GM19351 (cell line): ENCODE data around the gene MAZ.

Source experiments
- ATAC-seq: cut with Tn5 transposase; IDR thresholded peaks from one replicate; pipeline ENCODE4 v1.9.1; 2021; ENCODE audit warnings: mild to moderate bottlenecking, moderate library complexity; ENCODE audit not compliant: unreplicated experiment

Gene MAZ

DNA sequence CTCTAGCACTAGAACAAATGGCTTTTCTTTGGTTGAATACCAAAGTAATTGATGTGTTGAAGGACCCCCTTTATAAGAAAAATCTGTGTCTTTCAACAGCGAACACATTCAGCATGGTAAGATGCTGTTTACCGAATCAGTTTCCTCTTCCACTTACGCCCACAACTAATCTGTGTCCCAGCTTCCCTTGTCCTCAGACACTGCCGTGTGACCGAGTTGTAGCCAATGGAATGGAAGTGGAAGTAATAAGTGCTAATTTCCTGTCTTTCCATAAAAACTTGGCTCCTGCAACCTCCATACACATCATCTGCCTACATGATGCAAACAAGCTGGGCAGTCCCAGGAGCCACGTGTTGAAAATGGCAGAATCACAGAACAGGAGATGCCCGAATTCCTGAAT is 46.3 kb downstream of the MAZ start:
- no peak for ATAC-seq

DNA sequence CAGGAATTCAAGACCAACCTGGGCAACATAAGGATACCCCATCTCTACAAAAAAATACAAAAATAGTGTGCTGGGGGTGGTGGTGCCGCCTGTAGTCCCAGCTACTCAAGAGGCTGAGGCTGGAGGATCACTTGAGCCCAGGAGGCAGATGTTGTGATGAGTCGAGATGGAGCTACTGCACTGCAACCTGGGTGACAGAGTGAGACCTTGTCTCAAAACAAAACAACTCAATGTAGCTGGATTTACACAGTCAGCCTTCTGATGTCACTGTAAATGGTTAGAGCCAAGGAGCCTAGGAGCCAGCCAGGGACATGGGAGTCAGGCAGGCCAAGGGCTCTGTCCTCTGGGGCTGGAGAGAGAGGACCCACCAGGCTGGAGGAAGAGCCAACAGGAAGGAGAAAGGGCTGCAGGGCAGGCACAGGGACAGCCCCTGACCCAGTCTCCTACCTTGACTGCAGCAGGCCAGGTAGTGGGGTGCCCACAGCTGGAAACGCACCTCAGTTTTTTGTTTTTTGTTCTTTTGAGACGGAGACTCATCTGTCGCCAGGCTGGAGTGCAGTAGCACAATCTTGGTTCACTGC is 48.3 kb downstream of the MAZ start:
- no peak for ATAC-seq

DNA sequence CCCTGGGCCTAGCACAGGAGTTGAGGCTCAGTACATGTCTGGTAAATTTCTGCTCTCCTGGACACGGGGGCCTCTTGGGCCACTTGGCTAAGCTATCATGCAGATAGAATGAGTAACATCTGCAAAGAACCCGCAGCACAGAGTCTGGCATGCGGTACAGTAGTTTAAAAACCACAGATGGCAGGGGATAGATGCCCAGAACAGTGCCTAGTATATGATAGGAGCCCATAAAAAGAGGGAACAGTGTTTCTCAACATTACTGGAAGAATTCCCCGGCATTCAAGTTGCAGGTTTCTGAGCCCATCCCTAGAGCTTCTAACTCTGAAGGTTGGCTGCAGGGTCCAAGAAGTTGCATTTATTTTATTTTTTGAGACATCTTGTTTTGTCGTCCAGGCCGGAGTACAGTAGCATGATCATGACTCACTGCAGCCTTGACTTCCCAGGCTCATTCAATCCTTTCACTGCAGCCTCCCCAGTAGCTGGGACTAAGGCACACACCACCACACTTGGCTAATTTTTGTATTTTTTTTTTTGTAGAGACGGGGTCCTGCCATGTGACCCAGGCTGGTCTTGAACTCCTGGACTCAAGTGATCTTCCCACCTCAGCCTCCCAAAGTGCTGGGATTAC is 50.9 kb downstream of the MAZ start:
- ATAC-seq = no peak

DNA sequence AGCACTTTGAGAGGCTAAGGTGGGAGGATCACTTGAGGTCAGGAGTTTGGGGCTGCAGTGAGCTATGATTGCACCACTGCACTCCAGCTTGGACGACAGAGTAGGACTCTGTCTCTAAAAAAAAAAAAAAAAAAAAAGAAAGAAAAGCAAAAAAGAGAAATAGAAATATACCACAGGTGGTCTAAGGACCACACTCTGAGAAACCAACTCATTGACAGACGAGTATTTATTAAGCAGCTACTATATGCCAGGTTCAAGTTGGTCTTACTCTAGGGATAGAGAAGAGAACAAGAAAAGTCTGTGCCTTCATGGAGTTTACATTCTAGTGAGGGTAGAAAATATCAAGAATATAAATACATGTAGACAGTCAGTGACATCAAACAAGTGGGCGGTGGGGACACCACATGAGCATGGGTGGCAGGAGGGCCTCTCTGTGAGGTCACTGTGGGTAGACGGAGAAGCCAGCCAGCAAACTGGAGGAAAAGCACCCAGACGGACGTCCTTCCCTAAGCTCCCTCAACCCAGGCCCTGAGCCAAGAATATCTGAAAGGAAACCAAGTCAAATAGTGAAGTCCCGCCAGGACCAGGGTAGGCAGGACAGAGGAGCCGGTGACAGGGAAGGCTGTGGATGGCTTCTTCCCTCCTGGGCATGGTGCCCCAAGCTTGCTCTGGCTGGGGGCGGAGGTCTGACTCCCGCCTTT is 52.0 kb downstream of the MAZ start:
- no peak for ATAC-seq

DNA sequence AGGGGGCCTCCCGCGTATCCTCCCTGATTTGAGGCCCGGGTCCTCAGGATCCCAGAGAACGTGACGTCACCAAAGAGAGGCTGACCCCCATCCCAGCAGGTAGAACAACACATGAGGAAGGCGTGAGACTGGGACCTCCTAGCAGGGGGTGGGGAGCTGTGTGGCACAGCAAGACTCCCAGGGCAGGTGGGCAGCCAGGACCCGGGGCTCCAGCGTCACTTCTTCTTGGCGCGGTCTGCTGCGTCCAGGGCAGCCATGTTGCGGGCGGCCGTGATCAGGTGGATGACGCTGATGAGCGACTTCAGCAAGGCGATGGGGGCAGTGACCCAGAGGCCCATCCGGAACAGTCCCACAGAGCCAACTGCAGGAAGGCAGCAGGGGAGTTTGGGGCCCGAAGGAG is 52.6 kb downstream of the MAZ start:
- no peak for ATAC-seq

DNA sequence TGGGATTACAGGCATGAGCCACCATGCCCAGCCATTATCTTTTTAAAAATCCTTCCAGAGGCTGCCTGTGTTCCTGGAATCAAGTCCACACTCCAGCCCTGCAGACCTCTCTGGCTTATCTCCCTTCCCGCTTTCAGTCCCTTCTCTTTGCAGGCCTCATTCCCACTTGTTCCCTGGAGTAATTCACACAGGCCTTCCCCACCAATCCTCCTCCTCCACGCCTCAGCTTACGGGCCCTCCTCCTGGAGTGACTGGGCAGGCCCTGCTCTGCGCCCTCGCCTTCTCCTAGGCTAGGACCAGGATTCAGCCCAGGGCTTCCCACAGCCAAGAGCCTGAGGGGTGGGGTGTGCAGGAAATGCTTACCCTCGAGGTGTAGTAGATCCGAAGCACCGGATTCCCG is 53.9 kb downstream of the MAZ start:
- ATAC-seq = no peak
